WI38 (cell line): Measurements from ENCODE around the gene ADORA2B.
"Not testable (repeated sequence)": the region's sequence is repeated elsewhere in the genome, so short reads cannot be mapped to it uniquely, and the experiment has no call there.

ENCODE experiments used
- H3K4me3 ChIP-seq: 2 replicates; pipeline ENCODE4 v1.5.1; 2011; ENCODE audit warnings: low read depth, mild to moderate bottlenecking, control low read depth, low read length
- CTCF ChIP-seq: IDR thresholded peaks from 2 replicates; pipeline ENCODE4 v1.5.1; 2012; ENCODE audit warnings: low read depth, mild to moderate bottlenecking, control low read depth, low read length

ADORA2B gene

GRCh38 chr17:15909481-15909991, 35.4 kb upstream of the ADORA2B start:
- H3K4me3 ChIP-seq, result no peak overlapping the region
- no peak for TF ChIP-seq CTCF

DNA sequence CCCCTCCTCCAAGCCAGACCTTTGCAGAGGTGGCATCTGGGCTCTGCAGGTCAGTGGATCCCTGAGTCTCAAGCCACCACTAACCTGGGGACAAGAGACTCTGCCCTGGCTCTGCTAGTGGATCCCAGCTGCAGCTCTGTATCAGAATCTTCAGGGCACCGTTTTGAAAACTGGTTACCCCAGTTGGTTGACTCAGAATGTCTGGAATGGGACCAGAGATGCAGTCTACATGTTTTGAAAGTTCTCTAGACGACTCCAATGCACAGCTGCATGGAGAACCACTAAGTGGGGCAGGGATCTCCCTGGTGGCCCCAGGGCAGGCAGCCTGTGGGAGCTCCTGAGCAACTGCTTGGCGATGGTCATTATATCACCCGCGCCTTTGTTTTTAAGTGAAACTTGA, 34.1 kb upstream of the ADORA2B start:
- no peak overlapping the region for H3K4me3 ChIP-seq
- no peak for TF ChIP-seq CTCF

- not testable (repeated sequence) for H3K4me3 ChIP-seq
These were observed 33.2 kb upstream of the ADORA2B start for GRCh38 chr17:15911701-15912100.

DNA sequence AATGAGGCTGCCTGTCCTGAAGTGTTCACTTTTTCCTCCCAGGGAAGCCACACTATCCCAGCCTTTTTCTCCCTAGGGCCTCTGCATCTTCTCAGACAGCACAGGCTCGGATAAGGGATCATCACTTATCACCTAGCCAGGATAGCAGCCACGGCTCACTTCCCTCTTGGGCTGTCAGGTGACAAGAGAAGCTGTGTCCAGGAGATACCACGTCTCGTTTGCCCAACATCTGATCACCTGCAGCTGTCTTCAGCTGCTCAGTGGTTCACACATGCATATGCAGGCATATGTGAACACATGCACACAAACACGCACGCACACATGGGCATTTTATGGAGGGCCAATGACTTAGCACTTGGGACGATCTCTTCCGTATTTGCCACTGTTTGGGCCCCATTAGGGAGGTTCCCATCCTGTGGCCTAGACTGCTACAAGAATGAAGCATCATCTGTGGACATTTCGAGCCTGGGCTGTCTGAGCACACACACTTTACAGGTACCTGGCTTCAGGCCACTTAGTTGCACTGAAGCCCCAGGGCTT, 32.4 kb upstream of the ADORA2B start:
- no peak for TF ChIP-seq CTCF
- no peak overlapping the region for H3K4me3 ChIP-seq

- no peak overlapping the region for H3K4me3 ChIP-seq
- no peak for TF ChIP-seq CTCF
These were observed 31.1 kb upstream of the ADORA2B start for GRCh38 chr17:15913826-15914225.

- TF ChIP-seq CTCF, result no peak
These were observed 30.3 kb upstream of the ADORA2B start for GRCh38 chr17:15914400-15915170.

DNA sequence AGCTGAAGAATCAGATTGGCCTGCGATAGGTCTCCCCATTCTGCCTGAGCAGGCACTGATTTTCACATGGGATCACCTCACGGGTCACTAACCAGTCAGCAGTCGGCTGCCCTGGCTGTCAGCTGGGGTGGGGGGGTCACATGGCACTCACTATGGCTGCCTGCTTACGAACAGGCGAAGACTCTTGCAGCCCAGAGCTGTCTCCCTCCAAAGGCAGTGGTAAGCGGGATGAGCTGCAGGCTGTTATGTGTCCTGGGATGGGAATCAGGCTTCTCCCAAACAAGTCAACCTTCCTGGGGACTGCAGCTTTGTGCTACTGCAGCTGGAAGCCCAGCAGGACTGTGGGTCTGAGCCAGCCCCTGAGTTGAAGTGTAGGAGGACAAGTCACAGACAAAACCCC, 29.0 kb upstream of the ADORA2B start:
- H3K4me3 ChIP-seq, result no peak overlapping the region
- TF ChIP-seq CTCF, result no peak

More at GRCh38 chr17:15914400-15915170, 30.3 kb upstream of the ADORA2B start:
- no peak overlapping the region for H3K4me3 ChIP-seq

DNA sequence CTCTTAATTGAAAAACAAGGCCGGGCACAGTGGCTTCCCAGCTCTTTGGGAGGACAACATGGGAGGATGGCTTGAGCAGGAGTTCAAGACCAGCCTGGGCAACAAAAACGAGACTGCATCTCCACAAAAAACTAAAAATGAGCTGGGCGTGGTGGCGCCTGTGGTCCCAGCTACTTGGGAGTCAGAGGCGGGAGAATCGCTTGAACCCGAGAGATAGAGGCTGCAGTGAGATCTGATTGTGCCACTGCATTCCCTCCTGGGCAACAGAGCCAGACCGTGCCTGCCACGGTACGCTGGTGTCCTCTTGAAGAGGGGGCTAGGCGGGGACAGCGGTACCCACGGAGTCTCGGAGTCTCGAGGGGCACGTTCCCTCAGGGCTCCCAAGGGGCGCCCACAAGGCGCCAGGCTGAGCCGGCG, 27.9 kb upstream of the ADORA2B start:
- no peak for TF ChIP-seq CTCF
- H3K4me3 ChIP-seq, result no peak overlapping the region
